T-cell (primary cell): ENCODE measurements around the gene DENND1A. TPM values are rescaled to one million over a fixed set of nuclear protein-coding genes. Genes with fewer than 3 reads are reported as not detected.

Experiments
- ATAC-seq, 4 experiments: fragments of 200-7000 bp in 3 of 4; fragments of 150-1000 bp in 1 of 4; cut with Tn5 transposase; replicated peaks in 1 of 4; 1 replicate in 3 of 4; 2 replicates in 1 of 4; pipeline ENCODE4 v1.10.0; 2021; ENCODE audit warnings: moderate library complexity in 3 of 4, mild to moderate bottlenecking in 2 of 4, moderate number of reproducible peaks in 1 of 4
- CTCF ChIA-PET, 2 donors: fragments of 300-600 bp; sonication (Branson Sonifier 250); formaldehyde crosslinking; loops; one replicate each; lab custom pipeline; 2022; ENCODE audit warnings: antibody characterized with exemption in 2 of 2; lab: Charles Lee
- POLR2A ChIA-PET, 2 donors: fragments of 300-600 bp; sonication (Branson Sonifier 250); formaldehyde crosslinking; loops; one replicate each; lab custom pipeline; 2022; ENCODE audit warnings: antibody characterized with exemption in 2 of 2; lab: Charles Lee
- DNase-seq, 35 experiments: peaks; one replicate each; pipeline versions ENCODE4 v3.0.0 to v3.0.0-alpha.2; 2013 to 2023
- H3K27ac ChIP-seq: one replicate; pipeline ENCODE4 v1.5.1; 2013; ENCODE audit warnings: low read length
- H3K27me3 ChIP-seq, 2 experiments: replicated peaks in 1 of 2; 1 replicate in 1 of 2; 2 replicates in 1 of 2; pipeline versions ENCODE4 v1.6.1 to v1.7.0; 2013; ENCODE audit warnings: low read length in 1 of 2, mixed read lengths in 1 of 2; ENCODE audit not compliant: control insufficient read depth in 2 of 2, insufficient read depth in 2 of 2; ENCODE audit errors: extremely low read depth in 1 of 2
- H3K36me3 ChIP-seq, 2 donors: 1 replicate in 1 of 2; 2 replicates in 1 of 2; pipeline versions ENCODE4 v1.6.1 to v1.7.0; 2013; ENCODE audit warnings: low read length in 1 of 2; ENCODE audit not compliant: control insufficient read depth in 2 of 2, insufficient read depth in 1 of 2; ENCODE audit errors: extremely low read depth in 1 of 2
- H3K4me1 ChIP-seq, 2 experiments: 1 replicate in 1 of 2; 2 replicates in 1 of 2; pipeline versions ENCODE4 v1.6.1 to v1.7.0; 2013; ENCODE audit warnings: low read length in 2 of 2, mixed read lengths in 1 of 2; ENCODE audit not compliant: insufficient read depth in 2 of 2, control insufficient read depth in 1 of 2; ENCODE audit errors: extremely low read depth in 1 of 2
- H3K4me3 ChIP-seq, 2 donors: 1 replicate in 1 of 2; 2 replicates in 1 of 2; pipeline versions ENCODE4 v1.5.1 to v1.7.0; 2013; ENCODE audit warnings: mild to moderate bottlenecking in 2 of 2, low read length in 1 of 2, moderate library complexity in 1 of 2; ENCODE audit not compliant: control insufficient read depth in 1 of 2; ENCODE audit errors: extremely low read depth in 1 of 2
- H3K9me3 ChIP-seq: 2 replicates; pipeline ENCODE4 v1.7.0; 2013
- H3K27ac Mint-ChIP-seq, 2 donors: one replicate each; pipeline ENCODE4 v1.8.0; 2020 to 2021; ENCODE audit warnings: mild to moderate bottlenecking in 2 of 2, mixed read lengths in 2 of 2
- H3K27me3 Mint-ChIP-seq, 2 donors: one replicate each; pipeline ENCODE4 v1.8.0; 2021 to 2022; ENCODE audit warnings: mixed read lengths in 2 of 2
- H3K36me3 Mint-ChIP-seq: one replicate; pipeline ENCODE4 v1.8.0; 2021; ENCODE audit warnings: mixed read lengths
- H3K4me1 Mint-ChIP-seq, 3 donors: one replicate each; pipeline ENCODE4 v1.8.0; 2020 to 2022; ENCODE audit warnings: mixed read lengths in 3 of 3, mild to moderate bottlenecking in 1 of 3
- H3K4me3 Mint-ChIP-seq, 3 donors: one replicate each; pipeline ENCODE4 v1.8.0; 2020 to 2022; ENCODE audit warnings: mild to moderate bottlenecking in 3 of 3, mixed read lengths in 3 of 3, moderate library complexity in 3 of 3
- H3K9me3 Mint-ChIP-seq, 3 donors: one replicate each; pipeline ENCODE4 v1.8.0; 2020 to 2022; ENCODE audit warnings: mixed read lengths in 3 of 3
- WGBS: methylation state at CpG from one replicate; pipeline ENCODE4 v1.1.5; 2013; ENCODE audit warnings: missing lambda C conversion rate; ENCODE audit not compliant: insufficient coverage; 5-methylcytosine and 5-hydroxymethylcytosine counted together
- total RNA-seq, 35 experiments: library from RNA in 6 of 35; stranded (reverse) in 6 of 35; fragments of 120-200 nt in 1 of 35; gene quantifications; one replicate each; pipeline versions ENCODE4 v1.2.1 to v1.2.4 and lab custom pipeline; 2013 to 2026

DENND1A gene
- total RNA-seq, 5 donors from 2014 or later (not counting 1 experiment from before 2014, with no cell fraction given) = 12.4 to 19.9 (median 14.1) TPM

DNA sequence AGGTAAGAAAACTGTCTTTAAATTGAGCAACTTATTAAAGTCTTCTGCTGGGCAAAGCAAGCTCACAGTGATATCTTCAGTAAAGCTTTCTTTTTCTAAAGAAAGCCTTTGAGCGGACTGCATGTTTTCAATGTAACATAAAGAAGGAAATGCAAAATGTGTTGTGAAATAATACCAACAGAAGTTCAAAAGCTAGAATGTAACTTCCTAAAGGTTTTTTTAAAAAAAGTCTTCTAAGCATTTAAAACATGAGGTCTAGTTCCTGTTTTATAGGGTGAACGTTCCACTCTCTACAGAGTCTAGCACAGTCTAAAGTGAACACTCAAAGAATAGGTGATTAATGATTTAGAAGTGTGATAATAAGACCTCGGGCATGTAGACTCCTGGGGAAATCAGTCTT lies 62.9 kb downstream of the DENND1A start:
- peak overlapping the region; percentile 47 to 74 for H3K27ac Mint-ChIP-seq
- WGBS = no CpG with 5 or more reads among the region's 3 CpGs
- no peaks in the 10 kb centered on the region for H3K27me3 ChIP-seq
- peaks cover 5% of the 10 kb centered on the region for H3K36me3 Mint-ChIP-seq
- CTCF ChIA-PET = no interaction called here
- H3K4me1 Mint-ChIP-seq = peaks cover 30 to 39% (median 38%) of the 10 kb centered on the region in 3 donors
- no peaks in the 10 kb centered on the region for H3K9me3 Mint-ChIP-seq
- H3K36me3 ChIP-seq = no peaks in the 10 kb centered on the region
- POLR2A ChIA-PET = no interaction called here
- no peaks in the 10 kb centered on the region for H3K9me3 ChIP-seq
- peak overlapping the region; percentile 21 to 66 (median 46) for H3K4me3 Mint-ChIP-seq
- DNase-seq = peak in 1 of 35 experiments; percentile 4
- H3K4me1 ChIP-seq = peaks cover 7 to 25% of the 10 kb centered on the region in 2 experiments
- H3K27ac ChIP-seq = no peak overlapping the region
- peak in 3 of 4 experiments; percentile 26 to 67 (median 45) for ATAC-seq
- H3K4me3 ChIP-seq = no peak overlapping the region
- no peaks in the 10 kb centered on the region for H3K27me3 Mint-ChIP-seq

DNA sequence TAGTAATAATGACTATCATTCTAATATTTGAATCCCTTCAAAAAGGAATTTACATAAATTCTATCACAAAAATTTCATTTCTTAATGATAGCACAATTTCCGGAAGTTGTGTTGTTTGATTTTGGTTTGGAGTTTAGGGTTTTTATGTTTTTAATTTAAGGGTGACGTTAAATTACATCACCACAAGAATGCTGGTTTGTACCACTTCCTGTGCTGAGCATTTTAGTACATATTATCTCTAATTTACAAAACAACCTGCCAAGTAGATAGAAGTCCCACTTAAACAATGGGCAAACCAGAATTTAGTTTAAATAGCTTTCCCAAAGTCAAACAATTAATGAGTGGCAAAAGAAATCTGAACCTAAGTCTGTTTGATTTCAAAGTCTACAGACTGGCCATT lies 63.4 kb downstream of the DENND1A start:
- no CpG with 5 or more reads among the region's 2 CpGs for WGBS
- H3K4me1 ChIP-seq = peaks cover 7 to 25% of the 10 kb centered on the region in 2 experiments
- no peak overlapping the region for H3K27ac ChIP-seq
- no peak overlapping the region for H3K4me3 ChIP-seq
- Mint-ChIP-seq H3K4me3 (peak overlapping the region in 1 of 3 donors; percentile 66), H3K36me3 (peaks cover 2% of the 10 kb centered on the region), H3K27me3 (no peaks in the 10 kb centered on the region), H3K4me1 (peaks cover 30 to 37% (median 35%) of the 10 kb centered on the region in 3 donors), H3K27ac (peak overlapping the region; percentile 46 to 74), H3K9me3 (no peaks in the 10 kb centered on the region)
- ATAC-seq (peak in 1 of 4 experiments; percentile 62), DNase-seq (peak in 1 of 35 experiments; percentile 29)
- no peaks in the 10 kb centered on the region for H3K27me3 ChIP-seq
- H3K9me3 ChIP-seq = no peaks in the 10 kb centered on the region
- H3K36me3 ChIP-seq = no peaks in the 10 kb centered on the region
- ChIA-PET CTCF (no interaction called here), POLR2A (no interaction called here)

DNA sequence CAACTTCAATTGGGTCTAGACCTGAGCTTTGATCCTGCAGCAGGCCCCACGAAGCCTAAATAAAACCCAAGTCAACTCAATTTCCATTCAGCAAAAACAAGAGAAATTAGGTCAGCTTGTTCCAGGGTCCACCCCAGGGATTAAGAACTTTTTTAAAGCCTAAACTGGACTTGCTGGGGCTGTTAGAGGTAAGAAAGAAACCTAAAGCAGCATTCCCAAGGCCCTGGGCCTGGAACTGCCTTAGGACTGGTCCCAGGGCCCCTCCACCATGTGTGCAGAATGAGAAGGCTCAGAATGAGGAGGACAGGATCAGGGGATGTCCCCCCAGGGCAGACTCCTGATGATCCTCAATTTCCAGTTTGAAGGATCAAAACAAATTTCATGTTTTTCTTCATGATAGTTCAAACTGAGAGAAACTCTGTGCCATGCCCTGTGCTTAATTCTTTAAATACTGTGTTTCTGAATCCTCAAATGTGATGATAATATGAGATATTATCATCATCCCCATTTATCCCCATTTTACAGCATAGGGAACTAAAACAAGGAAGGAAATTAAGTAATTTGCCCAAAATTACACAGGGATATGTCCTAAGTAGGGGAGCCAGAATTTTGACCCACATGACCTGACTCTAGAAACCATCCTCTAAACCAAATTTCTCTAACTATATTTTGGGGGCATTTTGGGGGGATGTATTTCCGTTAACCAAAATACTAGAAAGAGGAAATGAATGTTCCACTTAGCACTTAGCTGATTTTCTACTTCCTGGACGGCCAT lies 64.5 kb downstream of the DENND1A start:
- no peaks in the 10 kb centered on the region for H3K9me3 Mint-ChIP-seq
- POLR2A ChIA-PET = no interaction called here
- CTCF ChIA-PET = no interaction called here
- no peaks in the 10 kb centered on the region for H3K27me3 ChIP-seq
- H3K27me3 Mint-ChIP-seq = no peaks in the 10 kb centered on the region
- no peaks in the 10 kb centered on the region for H3K36me3 Mint-ChIP-seq
- no peak overlapping the region for H3K4me3 Mint-ChIP-seq
- no CpG with 5 or more reads among the region's 3 CpGs for WGBS
- no peak for ATAC-seq
- no peak overlapping the region for H3K27ac Mint-ChIP-seq
- no peaks in the 10 kb centered on the region for H3K36me3 ChIP-seq
- no peaks in the 10 kb centered on the region for H3K9me3 ChIP-seq
- H3K4me1 Mint-ChIP-seq = peaks cover 30 to 35% (median 33%) of the 10 kb centered on the region in 3 donors
- DNase-seq = no peak
- H3K27ac ChIP-seq = no peak overlapping the region
- peaks cover 7 to 25% of the 10 kb centered on the region in 2 experiments for H3K4me1 ChIP-seq
- H3K4me3 ChIP-seq = no peak overlapping the region

DNA sequence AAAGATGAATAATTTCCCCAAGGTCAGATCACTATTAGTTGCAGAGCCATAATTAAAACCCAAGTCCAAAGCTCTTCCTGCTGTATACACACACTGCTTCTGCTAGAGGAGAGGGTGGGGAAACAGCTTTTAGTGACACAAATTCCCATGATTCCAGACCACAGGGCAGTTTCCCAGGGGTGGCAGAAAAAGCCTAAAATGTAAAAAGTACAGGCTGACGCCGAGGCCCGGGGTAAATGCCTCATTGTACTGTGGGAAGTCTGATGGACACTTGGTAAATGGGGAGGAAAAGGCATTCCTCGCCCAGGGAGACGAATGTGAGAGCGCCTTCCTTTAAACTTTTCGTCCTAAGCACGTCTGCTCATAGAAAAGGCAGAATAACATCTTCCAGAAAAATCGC lies 65.7 kb downstream of the DENND1A start:
- ATAC-seq (no peak), DNase-seq (no peak)
- Histone ChIP-seq H3K27me3 (no peaks in the 10 kb centered on the region), H3K4me1 (peaks cover 7 to 25% of the 10 kb centered on the region in 2 experiments), H3K36me3 (no peaks in the 10 kb centered on the region), H3K27ac (no peak overlapping the region), H3K4me3 (no peak overlapping the region), H3K9me3 (no peaks in the 10 kb centered on the region)
- WGBS = 100% methylated on average over 6 of the region's 9 CpGs
- ChIA-PET CTCF (interaction anchor here in 1 of 2 donors (0.5 kb wide), 1 partner anchor 32 kb away, joined by 4 read pairs; no protein-coding TSS in a partner anchor), POLR2A (no interaction called here)
- Mint-ChIP-seq H3K36me3 (no peaks in the 10 kb centered on the region), H3K27me3 (no peaks in the 10 kb centered on the region), H3K4me3 (no peak overlapping the region), H3K27ac (no peak overlapping the region), H3K4me1 (peaks cover 30 to 31% (median 31%) of the 10 kb centered on the region in 3 donors), H3K9me3 (no peaks in the 10 kb centered on the region)

DNA sequence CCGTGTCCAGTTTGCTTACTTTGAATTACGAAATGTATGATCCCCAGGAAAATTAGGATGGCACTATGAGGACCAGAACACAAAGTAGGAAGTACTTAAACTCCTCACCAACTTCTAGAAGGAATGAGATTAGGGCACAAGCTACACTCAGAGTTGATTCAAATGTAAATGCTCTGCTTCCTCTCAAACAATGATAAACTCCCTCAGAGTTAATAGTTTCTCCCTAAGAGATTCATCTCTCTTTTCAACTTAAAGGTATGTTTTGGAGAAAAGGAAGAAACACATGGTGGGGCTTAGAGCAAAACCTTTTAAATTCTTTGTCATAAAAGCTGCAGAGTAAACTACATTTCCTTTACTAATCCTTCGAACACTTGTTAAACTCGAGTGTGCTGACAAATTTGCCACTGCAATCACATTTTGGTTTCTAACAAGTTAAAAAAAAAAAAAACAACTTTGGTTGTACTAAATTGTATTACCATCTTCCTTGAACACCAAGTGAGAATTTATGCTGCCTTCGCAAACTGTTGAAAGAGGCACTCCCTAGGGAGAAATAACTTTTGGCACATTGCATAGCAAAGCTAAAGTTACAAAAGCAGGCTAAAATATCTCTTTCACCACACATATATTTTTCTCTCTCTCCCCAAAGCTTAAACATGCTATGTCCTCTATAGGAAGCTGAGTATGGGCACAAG lies 66.6 kb downstream of the DENND1A start:
- CTCF ChIA-PET = interaction anchor here in 1 of 2 donors (0.8 to 1.2 kb wide), 2 partner anchors 9 to 33 kb away, joined by 3 read pairs; no protein-coding TSS in a partner anchor
- Histone ChIP-seq H3K4me1 (peaks cover 7 to 23% of the 10 kb centered on the region in 2 experiments), H3K36me3 (no peaks in the 10 kb centered on the region), H3K27me3 (no peaks in the 10 kb centered on the region), H3K27ac (no peak overlapping the region), H3K9me3 (no peaks in the 10 kb centered on the region), H3K4me3 (no peak overlapping the region)
- Mint-ChIP-seq H3K36me3 (peaks cover 5% of the 10 kb centered on the region), H3K27ac (no peak overlapping the region), H3K4me3 (no peak overlapping the region), H3K9me3 (no peaks in the 10 kb centered on the region), H3K27me3 (no peaks in the 10 kb centered on the region), H3K4me1 (peaks cover 25 to 26% (median 25%) of the 10 kb centered on the region in 3 donors)
- DNase-seq (no peak), ATAC-seq (no peak)
- POLR2A ChIA-PET = no interaction called here
- 80% methylated on average over 4 of the region's 5 CpGs for WGBS

DNA sequence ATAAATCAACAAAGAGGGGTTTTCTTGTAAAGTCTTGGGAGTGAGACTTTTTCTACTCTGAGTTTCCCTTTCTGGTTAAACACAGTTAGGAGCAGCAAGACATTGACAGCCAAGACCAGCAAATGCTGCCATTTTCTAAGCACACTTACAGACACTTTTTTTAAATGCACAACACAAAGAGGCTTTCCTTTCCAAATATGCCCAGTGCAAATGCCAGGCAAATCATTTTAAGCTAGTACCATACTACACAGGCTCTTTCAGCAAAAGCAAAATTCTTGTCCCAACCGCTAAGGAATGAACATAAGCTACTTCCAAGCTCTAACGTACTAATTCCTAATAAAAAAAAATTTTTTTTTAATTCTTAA lies 68.2 kb downstream of the DENND1A start:
- Mint-ChIP-seq H3K27ac (no peak overlapping the region), H3K36me3 (peaks cover 18% of the 10 kb centered on the region), H3K9me3 (no peaks in the 10 kb centered on the region), H3K4me1 (peaks cover 10 to 11% (median 10%) of the 10 kb centered on the region in 3 donors), H3K27me3 (no peaks in the 10 kb centered on the region), H3K4me3 (no peak overlapping the region)
- Histone ChIP-seq H3K4me1 (peaks cover 0 to 11% of the 10 kb centered on the region in 2 experiments), H3K9me3 (no peaks in the 10 kb centered on the region), H3K36me3 (no peaks in the 10 kb centered on the region), H3K4me3 (no peak overlapping the region), H3K27me3 (no peaks in the 10 kb centered on the region), H3K27ac (no peak overlapping the region)
- no CpG with 5 or more reads among the region's 2 CpGs for WGBS
- DNase-seq (no peak), ATAC-seq (no peak)
- POLR2A ChIA-PET = no interaction called here
- CTCF ChIA-PET = no interaction called here
